GM12891 (cell line): ENCODE results near the gene MAD1L1.

ENCODE experiments used
- POLR2AphosphoS5 ChIP-seq: IDR thresholded peaks from 2 replicates; pipeline ENCODE4 v1.6.1; 2011; ENCODE audit warnings: low read depth, low read length, control low read depth
- SPI1 ChIP-seq: IDR thresholded peaks from 2 replicates; pipeline ENCODE4 v1.6.1; 2011; ENCODE audit warnings: low read depth, low read length, control low read depth

- no peak for TF ChIP-seq POLR2AphosphoS5
- TF ChIP-seq SPI1, result no peak
Observed at GRCh38 chr7:2104716-2105115, 128.0 kb downstream of the MAD1L1 start.
